ENCODE measurements around the gene SERPINA4.

SERPINA4 gene

DNA sequence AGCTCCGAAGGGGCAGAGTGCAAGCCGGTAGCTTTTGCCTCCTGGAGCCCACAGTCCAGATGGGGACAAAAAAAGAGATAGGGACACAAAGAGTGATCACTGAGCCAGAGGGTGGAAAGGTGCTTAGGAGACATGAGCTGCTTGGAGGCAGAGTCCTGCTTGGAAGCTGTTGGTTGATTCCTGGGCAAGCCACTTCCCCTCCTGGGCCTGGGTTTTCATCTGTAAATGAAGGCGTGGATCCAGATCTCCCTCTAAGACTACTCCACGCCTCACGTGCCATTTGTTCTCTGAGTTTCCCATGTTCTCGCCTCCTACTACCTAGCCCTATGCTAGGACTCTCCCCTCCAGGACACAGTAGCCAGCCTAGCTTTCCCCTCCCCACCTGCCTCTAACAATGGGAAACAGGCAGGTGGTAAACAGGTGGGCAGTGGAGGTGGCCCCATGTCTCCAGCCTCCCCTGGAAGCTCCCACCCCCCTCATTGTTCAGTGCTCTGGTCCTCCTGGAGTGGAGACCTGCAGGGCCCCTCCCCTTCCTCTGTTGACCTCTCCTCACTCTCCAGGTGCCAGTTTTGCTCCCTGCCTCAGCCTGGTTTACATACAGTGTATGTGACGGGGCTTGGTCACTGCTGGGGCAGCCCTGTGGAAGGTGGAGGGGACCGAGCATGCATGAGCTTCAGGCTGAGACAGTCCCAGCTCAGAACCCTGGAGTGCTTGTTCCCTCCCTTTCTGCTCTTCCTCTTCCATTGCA is 54.8 kb downstream of the SERPINA4 start:
- DNase-seq (ENCODE audit: low read depth, low spot score) = no peak

GRCh38 chr14:94617366-94617941 is 56.2 kb downstream of the SERPINA4 start:
- no peak for DNase-seq (ENCODE audit: low read depth, low spot score)

GRCh38 chr14:94617988-94618822 is 57.0 kb downstream of the SERPINA4 start:
- DNase-seq (ENCODE audit: low read depth, low spot score) = no peak

GRCh38 chr14:94619297-94619696 is 58.1 kb downstream of the SERPINA4 start:
- DNase-seq (ENCODE audit: low read depth, low spot score) = no peak

Measured in astrocyte of the hippocampus (primary cell).